ENCODE results near the gene MAPKAP1.
A peak's percentile ranks its signal among the peaks of the same experiment; 100 is the strongest.

The MAPKAP1 gene

DNA sequence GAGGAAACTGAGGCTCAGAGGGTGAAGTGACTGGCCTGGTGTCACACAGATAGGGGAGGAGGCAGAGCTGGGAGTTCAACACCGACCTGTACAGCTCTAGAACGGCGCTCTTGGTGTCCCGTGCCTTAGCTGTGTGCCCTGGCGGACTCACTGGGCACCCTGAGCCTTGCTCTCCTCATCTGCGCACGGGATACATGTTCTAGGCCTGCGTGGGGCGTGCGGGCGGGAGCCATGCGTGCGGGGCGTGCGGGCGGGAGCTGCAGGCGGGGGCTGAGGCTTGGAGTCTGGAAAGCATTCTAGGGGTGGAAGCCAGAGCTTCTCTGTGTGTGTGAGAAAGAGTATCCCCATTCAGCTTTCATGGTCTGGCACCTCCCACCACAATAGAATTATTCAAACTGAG is 280.1 kb downstream of the MAPKAP1 start:
- no peak for DNase-seq

GRCh38 chr9:125425901-125426515 is 281.0 kb downstream of the MAPKAP1 start:
- no peak for DNase-seq

DNA sequence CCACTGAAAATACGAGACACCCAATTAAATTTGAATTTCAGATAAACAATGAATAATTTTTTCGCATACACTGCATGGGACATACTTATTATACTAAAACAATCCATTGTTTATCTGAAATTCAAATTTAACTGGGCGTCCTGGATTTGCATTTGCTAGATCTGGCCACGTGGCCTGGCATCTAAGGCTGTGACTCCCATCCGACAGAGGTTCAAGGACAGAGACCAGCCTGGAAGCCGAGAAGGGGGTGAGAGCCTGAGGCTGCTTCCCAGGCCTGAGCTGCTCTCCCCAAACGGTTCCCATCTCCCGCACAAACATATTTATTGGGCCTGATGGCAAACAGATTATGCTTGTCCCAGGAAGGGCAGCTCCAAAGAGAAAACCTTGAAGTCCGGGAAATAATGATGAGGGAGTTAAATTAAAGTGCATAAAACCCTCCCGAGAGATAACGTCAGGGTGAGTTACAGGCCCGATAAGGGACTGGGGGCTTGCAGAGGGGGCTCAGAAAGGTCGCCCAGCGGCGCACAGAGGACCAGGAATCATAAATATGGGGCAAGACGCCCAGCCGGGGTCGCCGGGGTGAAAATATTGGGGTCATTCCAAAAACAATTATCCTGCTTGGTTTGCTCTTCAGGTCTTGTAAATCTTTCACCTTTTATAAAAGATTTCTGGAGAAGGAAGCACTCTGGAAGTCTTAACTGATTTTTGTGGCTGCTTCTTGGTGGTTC is 281.7 kb downstream of the MAPKAP1 start:
- no peak for DNase-seq

DNA sequence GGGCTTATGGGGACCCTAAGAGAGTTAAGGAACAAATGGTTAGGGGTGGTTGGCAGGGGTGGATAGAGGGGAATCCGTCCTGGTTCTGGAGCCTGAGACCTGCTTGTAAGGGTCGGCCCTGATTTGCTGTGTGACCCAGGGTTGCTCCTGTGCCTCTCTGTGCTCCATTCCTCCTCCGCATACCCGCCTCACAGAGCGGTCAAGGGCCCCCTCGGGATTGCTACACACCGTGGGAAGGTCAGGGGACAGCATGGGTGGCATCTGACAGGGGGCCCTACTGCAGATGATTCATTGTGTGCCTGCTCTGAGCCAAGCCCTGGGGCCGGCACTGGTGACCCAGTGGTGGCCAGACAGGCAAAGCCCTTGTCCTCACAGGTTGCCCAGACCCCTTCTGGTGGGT is 283.0 kb downstream of the MAPKAP1 start:
- DNase-seq = no peak

GRCh38 chr9:125422853-125423252 is 284.2 kb downstream of the MAPKAP1 start:
- DNase-seq = no peak

DNA sequence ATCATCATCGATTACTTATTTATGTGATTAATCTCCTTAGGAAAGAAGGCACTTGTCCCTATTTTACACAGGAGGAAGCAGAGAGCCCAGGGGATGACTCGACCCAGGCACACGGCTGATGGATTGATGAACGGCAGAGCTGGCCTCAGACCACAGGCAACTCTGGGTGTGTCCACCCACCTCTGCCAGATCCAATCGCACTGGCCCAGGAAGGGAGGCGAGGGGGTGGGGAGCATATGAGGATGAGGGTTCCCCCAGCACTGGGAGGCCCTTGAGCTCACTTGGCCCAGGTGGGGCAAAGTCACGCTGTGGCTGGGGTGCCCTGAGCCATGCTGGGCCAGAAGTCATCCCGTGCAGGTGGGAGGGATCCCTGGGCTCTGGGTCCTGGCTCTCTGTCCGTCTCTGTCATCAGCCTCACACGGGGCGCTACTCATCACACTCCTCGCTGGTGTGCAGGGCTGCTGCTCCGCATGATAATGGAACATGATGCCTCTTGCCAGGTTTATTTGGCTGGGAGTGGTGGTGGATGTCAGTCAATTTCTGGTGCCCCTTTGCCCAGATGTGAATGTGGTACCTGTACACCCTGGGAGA is 285.3 kb downstream of the MAPKAP1 start:
- no peak for DNase-seq

DNA sequence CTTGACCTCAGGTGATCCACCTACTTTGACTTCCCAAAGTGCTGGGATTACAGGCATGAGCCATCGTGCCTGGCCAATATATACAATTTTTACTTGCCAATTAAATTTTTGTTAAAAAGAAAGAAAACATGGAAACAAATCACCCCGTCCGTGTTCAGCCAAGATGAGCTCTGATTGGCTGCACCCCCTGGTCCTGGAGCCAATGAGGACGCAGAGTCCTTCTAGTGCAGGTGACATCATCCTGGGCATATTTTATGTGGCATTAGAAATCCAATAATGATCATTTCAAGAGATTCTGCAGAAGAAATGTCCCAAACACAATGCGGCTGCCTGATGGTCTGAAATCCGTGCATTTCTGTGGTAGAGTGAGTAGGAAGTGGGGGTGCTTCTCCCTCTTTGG is 285.8 kb downstream of the MAPKAP1 start:
- DNase-seq = no peak

- no peak for DNase-seq
Measured at GRCh38 chr9:125418404-125418803, 288.6 kb downstream of the MAPKAP1 start.

GRCh38 chr9:125416517-125416916 is 290.5 kb downstream of the MAPKAP1 start:
- DNase-seq = no peak

DNA sequence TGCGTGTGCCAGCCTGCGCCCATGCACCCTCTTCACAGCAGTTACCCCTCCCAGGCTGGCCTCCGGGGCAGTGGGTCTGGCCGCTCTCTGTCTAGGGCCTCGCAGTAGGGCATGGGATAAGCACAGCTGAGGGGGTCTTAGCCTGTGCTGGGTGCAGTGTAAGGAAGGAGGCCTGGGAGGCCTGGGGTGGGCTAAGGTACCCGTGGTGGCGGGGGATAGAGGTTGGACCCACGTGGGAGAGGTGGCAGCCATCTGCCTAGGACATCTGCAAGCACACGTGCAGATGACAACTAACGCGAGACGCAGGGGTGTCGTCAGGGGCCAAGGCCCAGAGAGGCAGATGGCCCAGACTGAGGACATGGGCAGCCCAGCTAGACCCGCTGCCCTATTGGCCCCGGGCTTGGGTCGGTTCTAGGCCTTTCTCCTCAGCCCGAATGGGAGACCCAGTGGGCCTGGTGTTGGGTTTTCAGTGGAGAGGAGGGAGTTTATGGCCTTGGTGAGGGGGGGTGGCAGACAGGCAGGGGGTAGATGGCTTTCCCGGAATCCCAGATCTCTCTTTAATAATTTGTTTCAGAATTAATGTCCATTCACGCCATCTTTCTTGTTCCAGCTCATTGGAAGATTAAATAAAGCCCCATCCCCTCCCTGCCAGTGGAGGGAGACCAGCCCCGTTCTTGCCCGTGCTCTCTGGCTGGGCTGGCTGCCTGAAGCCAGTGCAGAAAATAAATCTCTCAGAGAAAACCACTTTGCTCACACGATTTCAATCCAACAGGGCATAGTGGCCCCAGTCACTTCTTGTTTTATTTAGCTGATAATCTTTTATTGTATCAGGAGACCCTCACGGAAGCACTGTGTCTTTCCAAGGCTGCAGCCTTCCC is 291.2 kb downstream of the MAPKAP1 start:
- DNase-seq = no peak

GRCh38 chr9:125413579-125413978 is 293.4 kb downstream of the MAPKAP1 start:
- no peak for DNase-seq

GRCh38 chr9:125412166-125412565 is 294.8 kb downstream of the MAPKAP1 start:
- DNase-seq = no peak

- DNase-seq = no peak
Measured at GRCh38 chr9:125411171-125411756, 295.7 kb downstream of the MAPKAP1 start.

DNA sequence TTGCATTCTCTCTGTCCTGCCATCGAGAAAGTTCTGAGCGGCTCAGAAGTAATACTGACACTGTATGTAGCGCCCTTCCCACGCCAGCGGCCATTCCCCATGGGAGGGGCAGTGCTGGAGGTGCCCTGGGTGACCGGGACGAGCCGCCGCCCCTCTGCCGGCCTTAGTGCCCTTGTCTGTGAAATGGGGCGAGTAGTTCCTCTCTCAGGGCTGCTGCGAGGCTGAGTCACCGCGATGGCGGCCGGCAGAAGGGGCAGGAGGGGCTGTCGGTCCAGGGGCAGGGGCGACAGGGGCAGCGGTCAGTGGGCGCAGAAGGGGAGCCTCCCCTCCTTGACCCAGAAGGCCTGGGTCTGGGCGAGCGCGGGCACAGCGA is 296.5 kb downstream of the MAPKAP1 start:
- DNase-seq = no peak

DNA sequence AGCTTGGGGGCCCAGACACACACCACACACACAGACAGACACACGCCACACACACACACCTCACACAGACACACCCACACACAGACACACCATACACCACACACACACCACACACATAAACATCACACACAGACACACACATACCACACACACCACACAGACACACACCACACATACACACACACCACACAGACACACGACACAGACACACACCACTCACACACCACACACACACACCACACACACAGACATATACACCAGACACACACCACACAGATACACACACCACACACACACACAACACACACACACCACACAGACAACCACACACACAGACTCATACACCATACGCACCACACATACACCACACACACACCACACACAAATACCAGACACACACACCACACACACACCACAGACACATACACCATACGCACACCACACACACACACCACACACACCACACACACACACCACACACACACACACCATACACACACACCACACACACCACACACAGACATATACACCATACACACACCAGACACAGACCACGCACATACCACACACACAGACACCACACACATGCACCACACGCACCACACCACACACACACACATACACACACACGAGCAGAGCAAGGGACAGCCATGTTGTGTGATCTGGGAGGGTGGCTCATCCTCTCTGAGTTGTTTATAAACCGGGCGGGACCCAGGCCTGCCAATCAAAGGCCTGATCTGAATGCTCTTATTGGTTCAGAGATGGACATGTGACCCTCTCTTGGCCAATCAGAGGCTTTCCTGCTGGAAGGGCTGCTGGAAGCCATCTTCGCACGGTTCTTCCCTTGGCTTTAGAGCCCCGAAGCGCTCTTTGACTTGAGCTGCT is 297.1 kb downstream of the MAPKAP1 start:
- peak; percentile 28 for DNase-seq

- no peak for DNase-seq
Measured at GRCh38 chr9:125409217-125409636, 297.8 kb downstream of the MAPKAP1 start.

DNA sequence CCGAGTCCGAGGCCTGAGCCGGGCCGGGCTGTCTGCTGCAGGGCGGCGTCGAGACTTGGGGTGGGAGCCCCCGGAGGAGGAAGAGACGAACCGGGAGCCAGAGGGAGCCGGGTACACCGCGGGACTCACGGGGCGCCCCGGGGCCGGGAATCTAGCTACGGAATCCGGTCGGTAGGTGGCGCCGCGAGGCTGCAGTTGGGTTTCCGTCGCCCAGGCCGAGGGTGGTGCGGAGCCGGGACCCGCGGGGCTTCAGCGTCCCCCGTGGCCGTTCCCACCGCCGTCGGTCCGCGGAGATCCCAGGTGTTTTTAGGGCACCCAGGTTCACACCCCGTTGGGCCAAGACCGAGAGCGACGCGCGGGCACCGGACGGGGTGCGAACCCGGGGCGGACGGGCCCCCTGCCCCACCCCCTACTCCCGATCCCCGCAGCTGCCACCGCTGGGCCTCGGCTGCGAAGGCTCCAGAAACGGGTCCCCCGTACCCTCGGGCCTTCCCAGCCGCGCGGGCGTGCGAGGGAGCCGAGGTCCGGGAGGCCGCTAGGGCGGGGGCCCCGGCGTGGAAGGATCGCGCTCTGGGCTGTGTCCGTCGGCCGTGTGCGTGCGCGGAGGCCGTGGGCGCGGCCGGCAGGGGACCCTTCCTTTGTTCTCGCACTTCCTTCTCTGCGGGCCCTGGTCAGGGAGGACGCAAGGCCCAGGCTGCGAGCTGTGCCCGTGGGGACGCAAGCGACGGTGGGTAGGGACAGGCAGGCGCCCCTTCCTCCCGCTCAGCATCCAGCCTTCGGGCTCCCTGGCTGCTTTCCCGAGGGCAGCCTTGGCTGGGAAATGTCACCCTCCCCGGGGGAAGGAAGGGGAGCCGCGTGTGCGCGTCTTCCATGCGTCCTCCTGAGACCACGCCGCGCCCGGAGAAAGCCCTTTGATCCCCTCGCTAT is 298.8 kb downstream of the MAPKAP1 start:
- DNase-seq = peak; percentile 85

GRCh38 chr9:125407432-125407973 is 299.5 kb downstream of the MAPKAP1 start:
- no peak for DNase-seq

GRCh38 chr9:125406810-125407087 is 300.3 kb downstream of the MAPKAP1 start:
- no peak for DNase-seq

- no peak for DNase-seq
Measured at GRCh38 chr9:125405938-125406809, 300.8 kb downstream of the MAPKAP1 start.

Data from NCI-H2171 (cell line).